ENCODE results near the gene NAA16.
A peak's percentile ranks its signal among the peaks of the same experiment; 100 is the strongest.
"Not testable (repeated sequence)": the region's sequence is repeated elsewhere in the genome, so short reads cannot be mapped to it uniquely, and the experiment has no call there.

NAA16 gene
- total RNA-seq: 37.9 to 82.0 (median 60.5) reads per million in 3 experiments

DNA sequence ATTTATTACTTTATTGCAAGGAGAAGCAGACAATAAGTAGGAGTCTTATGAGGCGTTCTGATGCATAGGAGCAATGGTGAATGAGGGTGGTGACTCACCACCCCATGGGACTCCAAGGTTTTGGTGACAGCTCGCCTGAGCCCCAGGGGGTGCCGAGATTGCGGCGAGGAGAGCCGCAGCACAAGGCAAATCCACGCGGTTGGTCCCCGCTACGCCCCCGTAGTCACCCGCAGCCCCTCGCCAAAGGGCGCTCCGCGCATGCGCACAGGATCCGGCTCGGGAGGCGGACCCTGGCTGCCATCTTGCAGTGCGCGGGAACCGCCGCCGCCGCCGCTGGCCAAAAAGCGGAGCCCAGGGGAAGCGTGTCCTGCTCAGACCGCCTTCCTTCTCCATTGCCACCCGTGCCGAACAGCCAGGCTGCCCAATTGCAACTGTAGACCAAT lies at the start of gene NAA16:
Gene NAA16, plus strand, starts transcription at position 305 of the 443 bp plus-strand sequence. CDS start 262 bp downstream, outside the sequence.
- peak; percentile 92 for DNase-seq

DNA sequence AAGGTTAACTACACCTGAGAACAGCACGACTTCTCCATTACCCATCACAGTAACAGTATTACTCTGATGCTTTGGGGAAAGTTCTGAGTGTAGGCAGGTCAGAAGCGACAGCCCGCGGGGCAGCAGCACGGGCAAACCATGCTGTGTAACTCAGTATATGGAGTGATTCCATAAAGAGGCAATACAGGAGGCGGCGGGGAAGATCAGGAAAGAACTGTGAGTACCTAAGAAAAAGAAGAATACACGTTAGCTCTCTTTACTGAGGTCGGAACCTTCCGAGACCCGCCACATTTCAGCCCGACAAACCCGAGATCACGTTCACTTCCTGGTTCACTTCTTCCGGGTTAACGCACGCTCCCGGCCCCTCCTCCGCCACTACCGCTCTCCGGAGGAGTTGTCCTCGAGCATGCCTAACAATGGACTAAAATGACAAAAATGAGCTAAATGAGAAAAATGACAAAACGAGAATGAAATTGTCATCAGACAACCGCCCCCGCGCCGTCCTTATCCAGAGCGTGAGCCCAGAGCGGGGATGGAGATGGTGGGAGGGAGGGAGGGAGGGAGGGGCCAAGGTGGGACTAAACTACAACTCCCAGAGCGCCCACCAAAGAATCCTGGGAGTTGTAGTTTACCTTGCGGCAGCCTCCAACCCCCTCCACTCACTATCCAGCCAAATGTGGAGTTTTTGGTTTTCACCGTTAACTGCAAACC lies 47.7 kb upstream of the NAA16 start, which contains the start of gene MTRF1:
Gene MTRF1, minus strand, starts transcription at position 316 of the 711 bp plus-strand sequence. CDS start 2,669 bp downstream, outside the sequence.
- peak; percentile 82 for DNase-seq

GRCh38 chr13:41267106-41267505 lies 44.0 kb upstream of the NAA16 start:
- DNase-seq: no peak

- no peak for DNase-seq
Observed at GRCh38 chr13:41268764-41269163, 42.3 kb upstream of the NAA16 start.

- no peak for DNase-seq
Observed at GRCh38 chr13:41271456-41272285, 39.4 kb upstream of the NAA16 start.

DNA sequence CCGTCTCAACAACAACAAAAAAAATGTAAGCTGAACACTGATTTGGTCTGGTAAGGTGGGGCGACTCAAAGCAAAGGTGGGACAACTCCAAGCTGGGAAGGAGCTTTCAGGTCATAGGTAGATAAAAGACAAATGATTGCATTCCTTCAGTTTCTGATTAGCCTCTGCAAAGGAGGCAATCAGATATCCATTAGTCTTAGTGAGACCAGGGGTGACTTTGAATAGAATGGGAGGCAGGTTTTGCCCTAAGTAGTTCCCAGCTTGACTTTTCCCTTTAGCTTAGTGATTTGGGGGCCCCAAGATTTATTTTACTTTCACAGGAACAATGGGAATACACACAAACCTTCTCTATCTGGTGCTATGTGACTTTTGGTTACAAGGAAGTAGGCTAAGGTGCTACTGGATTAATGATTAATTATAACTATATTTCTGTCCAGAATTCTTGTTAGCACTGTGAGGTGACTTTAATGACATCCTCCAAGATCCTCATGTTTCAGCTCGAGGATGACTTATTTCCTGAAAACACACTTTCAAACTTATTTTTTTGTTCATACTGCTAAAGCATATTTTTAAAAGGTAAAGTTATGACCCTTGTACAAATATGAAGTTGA lies 37.1 kb upstream of the NAA16 start:
- DNase-seq: no peak

- no peak for DNase-seq
Observed at GRCh38 chr13:41274881-41275280, 36.2 kb upstream of the NAA16 start.

- DNase-seq: no peak
Observed at GRCh38 chr13:41276824-41277223, 34.2 kb upstream of the NAA16 start.

DNA sequence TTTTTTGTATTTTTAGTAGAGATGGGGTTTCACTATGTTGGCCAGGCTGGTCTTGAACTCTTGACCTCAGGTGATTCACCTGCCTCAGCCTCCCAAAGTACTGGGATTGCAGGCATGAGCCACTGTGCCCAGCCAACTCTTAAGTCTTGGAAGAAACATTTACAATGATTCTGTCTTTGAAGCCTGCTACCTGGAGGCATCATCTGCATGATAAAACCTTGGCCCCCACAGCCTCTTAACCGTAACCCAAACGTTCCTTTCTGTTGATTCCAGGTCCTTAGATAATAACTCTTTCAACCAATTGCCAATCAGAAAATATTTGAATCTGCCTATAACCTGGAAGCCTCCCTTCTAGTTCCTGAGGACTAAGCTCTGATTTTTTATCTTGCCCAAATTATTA lies 31.9 kb upstream of the NAA16 start:
- not testable (repeated sequence) for DNase-seq

DNA sequence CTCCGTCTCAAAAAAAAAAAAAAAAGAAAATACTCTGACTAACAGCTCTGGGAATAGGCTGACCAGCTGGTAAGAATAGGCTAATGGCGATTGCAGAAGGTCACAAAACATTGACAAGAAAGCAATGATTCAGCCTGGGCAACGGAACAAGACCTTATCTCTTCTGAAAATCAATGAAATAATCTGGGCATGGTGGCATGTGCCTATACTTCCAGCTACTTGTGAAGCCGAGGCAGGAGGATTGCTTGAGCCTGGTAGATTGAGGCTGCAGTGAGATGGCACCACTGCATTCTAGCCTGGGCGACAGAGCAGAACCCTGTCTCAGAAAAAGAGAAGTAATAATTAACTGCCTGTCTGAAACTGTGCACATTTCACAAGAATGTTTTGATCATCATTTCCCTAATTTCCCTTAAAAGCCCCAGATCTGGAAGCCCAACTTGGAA lies 28.9 kb upstream of the NAA16 start:
- DNase-seq: no peak

DNA sequence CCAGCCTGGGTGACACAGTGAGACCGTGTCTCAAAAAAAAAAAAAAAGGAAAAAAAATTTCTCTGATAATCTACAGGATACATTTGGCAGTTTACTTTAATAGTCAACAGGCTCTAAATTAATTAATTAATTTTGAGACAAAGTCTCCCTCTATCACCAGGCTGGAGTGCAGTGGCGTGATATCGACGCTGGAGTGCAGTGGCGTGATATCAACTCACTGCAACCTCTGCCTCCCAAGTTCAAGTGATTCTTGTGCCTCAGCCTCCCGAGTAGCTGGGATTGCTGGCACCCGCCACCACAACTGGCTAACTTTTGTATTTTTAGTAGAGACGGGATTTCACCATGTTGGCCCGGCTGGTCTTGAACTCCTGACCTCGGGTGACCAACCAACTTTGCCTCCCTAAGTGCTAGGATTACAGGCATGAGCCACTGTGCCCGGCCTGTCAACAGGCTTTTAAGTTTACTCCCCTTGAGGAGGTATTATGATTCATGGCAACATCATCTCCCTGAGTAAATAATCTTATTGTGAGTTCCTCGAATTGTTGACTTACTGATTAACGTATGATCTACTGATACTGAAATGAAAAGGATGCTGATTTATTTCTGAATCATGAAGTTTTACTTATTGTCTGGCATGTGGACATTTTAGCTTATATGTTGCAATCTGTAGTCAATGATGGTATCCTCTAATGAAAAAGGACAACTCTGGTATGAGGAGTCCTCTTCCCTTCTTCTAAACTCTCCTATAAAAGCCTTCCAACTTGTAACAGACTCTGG lies 26.4 kb upstream of the NAA16 start:
- DNase-seq: no peak

GRCh38 chr13:41286370-41286769 lies 24.7 kb upstream of the NAA16 start:
- no peak for DNase-seq

- no peak for DNase-seq
Observed at GRCh38 chr13:41289463-41289881, 21.6 kb upstream of the NAA16 start.

DNA sequence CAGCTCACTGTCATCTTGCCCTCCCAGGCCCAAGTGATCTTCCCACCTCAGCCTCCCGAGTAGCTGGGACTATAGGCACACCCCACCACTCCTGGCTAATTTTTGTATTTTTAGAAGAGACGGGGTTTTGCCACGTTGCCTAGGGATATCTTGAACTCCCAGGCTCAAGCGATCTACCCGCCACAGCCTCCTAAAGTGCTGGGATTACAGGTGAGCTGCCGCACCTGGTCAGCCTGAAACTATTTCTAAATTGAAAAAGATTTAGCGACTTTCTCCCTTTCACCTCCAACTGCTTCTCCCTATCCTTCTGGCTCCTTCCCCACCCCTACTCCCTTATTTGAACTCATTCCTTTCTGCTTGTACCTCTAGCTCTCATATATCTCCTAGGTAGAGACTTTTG lies 19.8 kb upstream of the NAA16 start:
- no peak for DNase-seq

GRCh38 chr13:41293272-41293671 lies 17.8 kb upstream of the NAA16 start:
- no peak for DNase-seq

DNA sequence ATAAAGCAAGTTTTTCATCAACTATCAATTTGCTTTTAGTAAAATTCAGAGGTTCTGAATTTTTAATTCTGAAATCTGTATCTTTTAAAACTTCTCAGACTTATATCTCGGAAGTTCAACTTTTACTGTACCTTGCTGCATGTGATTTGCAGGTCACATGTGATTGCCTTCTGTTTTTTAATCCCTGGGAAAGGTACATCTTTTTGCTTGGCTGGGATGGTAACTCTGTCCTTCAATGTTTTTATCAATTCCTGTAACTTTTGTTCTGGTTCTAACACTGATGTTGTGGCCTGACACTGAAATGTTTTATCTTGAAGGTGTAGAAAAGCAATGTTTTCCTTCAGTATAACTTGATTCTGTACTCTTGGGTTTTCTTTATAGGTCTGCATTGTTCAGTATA lies 16.2 kb upstream of the NAA16 start:
- DNase-seq: no peak

DNA sequence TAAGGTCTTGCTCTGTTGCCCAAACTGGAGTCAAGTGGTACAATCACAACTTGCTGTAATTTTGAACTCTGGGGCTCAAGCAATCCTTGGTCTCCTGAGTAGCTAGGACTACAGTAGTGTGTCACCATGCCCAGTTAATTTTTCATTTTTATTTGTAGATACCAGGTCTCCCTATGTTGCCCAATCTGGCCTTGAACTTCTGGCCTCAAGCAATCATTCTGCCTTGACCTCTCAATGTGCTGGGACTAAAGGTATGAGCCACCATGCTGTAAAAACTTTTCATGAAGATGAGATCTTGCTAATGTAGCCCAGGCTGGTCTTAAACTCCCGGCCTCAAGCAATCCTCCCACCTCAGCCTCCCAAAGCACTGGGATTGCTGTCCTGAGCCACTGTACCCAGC lies 15.1 kb upstream of the NAA16 start:
- DNase-seq: no peak

DNA sequence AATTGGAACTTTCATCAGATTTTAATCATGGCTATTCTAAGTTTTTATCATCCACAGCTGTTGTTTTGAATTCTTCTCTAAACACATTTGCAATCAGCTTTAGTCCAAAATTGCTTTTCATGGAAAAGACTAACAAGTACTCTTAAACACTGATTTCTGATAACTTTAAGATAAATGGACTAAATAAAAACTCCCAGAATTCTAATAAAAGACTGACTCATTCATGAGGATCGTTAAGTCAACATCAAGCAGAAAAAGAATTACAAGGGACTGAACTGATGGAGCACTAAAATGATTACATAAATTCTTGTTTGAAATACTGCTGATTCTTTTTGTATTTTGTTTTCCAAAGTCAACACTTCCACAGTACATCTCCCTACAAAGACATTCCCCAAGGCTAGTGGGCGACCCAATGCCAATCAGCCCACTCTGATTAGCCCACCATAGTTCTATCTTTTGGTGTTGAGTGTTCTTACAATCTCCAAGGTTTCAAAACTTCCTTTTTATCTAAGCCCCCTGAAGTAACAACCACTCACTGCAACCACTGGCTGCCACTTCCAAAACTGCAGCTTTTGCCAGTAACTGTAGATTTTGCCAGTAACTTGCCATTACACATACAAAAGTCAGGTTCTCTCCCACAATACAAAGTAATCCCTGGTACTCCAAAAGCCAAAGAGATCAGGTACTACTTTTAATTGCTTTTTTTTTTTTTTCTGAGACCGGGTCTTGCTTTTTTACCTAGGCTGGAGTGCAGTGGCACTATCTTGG lies 14.0 kb upstream of the NAA16 start:
- DNase-seq: no peak

GRCh38 chr13:41299316-41300094 lies 11.6 kb upstream of the NAA16 start:
- no peak for DNase-seq

- DNase-seq: no peak
Observed at GRCh38 chr13:41302743-41303142, 8.3 kb upstream of the NAA16 start.

GRCh38 chr13:41304551-41304950 lies 6.5 kb upstream of the NAA16 start:
- DNase-seq: no peak
